Liver (tissue), 4 donors: ENCODE results near the gene SHISA3. TPM values are rescaled to one million over a fixed set of nuclear protein-coding genes. Genes with fewer than 3 reads are reported as not detected.

Experiments used
- polyA plus RNA-seq, 2 donors: library from polyadenylated mRNA; stranded (reverse) in 1 of 2; unstranded in 1 of 2; fragments of 200-250 nt in 1 of 2; fragments of >200 nt in 1 of 2; fragmentation: Nextera tagmentation in 1 of 2; extraction: Ambion mirVana in 1 of 2; gene quantifications; one replicate each; pipeline versions ENCODE4 v1.2.1 to v1.2.3, GENCODE V29; 2013 to 2015
- total RNA-seq, 2 donors: library from RNA; depleted of rRNA; stranded (reverse); fragments of >200 nt; gene quantifications; one replicate each; pipeline ENCODE4 v1.2.3, GENCODE V29; 2014
- donor health status: healthy.
- donor health status: healthy.
- donor health status: healthy.

Gene SHISA3
- total and polyA plus RNA-seq, 4 donors: 0.25 to 0.63 (median 0.56) TPM; not detected in 1

Other genes with a start within 250 kb of the SHISA3 start
- under 1 TPM; 0.17 to 0.28 TPM for gene BEND4, start 244.8 kb upstream of the SHISA3 start, total RNA-seq
- under 1 TPM; 0.02 to 0.08 TPM for gene BEND4, start 244.8 kb upstream of the SHISA3 start, polyA plus RNA-seq